Astrocyte of the spinal cord (primary cell): ENCODE data around the gene TMEM35B.

Experiments
- DNase-seq: peaks from one replicate; pipeline ENCODE4 v3.0.0; 2011; ENCODE audit warnings: low read depth, low spot score
- H3K4me3 ChIP-seq: 2 replicates; pipeline ENCODE4 v1.5.1; 2011; ENCODE audit warnings: low read depth, mild to moderate bottlenecking, low read length, moderate library complexity
- CTCF ChIP-seq: IDR thresholded peaks from 2 replicates; pipeline ENCODE4 v1.5.1; 2012; ENCODE audit warnings: low read depth, mild to moderate bottlenecking, low read length, inconsistent platforms
- in situ Hi-C: cut with HindIII; loops from 2 replicates; pipeline ENCODE4 v1.10.0; 2017; ENCODE audit warnings: low sequenced_read_pairs

The TMEM35B gene

GRCh38 chr1:34977858-34978257 is 7.3 kb downstream of the TMEM35B start:
- in situ Hi-C loops: no loop called here
- no peak for DNase-seq
- TF ChIP-seq CTCF: no peak
- H3K4me3 ChIP-seq: no peak overlapping the region

GRCh38 chr1:34977210-34977471 is 8.0 kb downstream of the TMEM35B start:
- TF ChIP-seq CTCF: no peak
- H3K4me3 ChIP-seq: no peak overlapping the region
- in situ Hi-C loops: no loop called here

GRCh38 chr1:34976384-34977209 is 8.6 kb downstream of the TMEM35B start:
- no peak for DNase-seq
- no peak for TF ChIP-seq CTCF
- H3K4me3 ChIP-seq: no peak overlapping the region
- in situ Hi-C loops: no loop called here

More at GRCh38 chr1:34977210-34977471, 8.0 kb downstream of the TMEM35B start:
- DNase-seq: no peak

- no peak for DNase-seq
- TF ChIP-seq CTCF: no peak
- in situ Hi-C loops: no loop called here
- no peak overlapping the region for H3K4me3 ChIP-seq
Measured at GRCh38 chr1:34975771-34976170, 9.4 kb downstream of the TMEM35B start.

GRCh38 chr1:34975338-34975737 is 9.8 kb downstream of the TMEM35B start:
- H3K4me3 ChIP-seq: no peak overlapping the region
- no peak for DNase-seq
- in situ Hi-C loops: no loop called here
- TF ChIP-seq CTCF: no peak

GRCh38 chr1:34974626-34975025 is 10.5 kb downstream of the TMEM35B start:
- in situ Hi-C loops: no loop called here
- H3K4me3 ChIP-seq: no peak overlapping the region
- no peak for DNase-seq
- TF ChIP-seq CTCF: no peak
